ENCODE measurements around the gene CD8B. TPM values are rescaled to one million over a fixed set of nuclear protein-coding genes. Genes with fewer than 3 reads are reported as not detected.

Gene CD8B
- total RNA-seq, 2 donors from 2014 or later: 1.3 to 2.8 TPM

DNA sequence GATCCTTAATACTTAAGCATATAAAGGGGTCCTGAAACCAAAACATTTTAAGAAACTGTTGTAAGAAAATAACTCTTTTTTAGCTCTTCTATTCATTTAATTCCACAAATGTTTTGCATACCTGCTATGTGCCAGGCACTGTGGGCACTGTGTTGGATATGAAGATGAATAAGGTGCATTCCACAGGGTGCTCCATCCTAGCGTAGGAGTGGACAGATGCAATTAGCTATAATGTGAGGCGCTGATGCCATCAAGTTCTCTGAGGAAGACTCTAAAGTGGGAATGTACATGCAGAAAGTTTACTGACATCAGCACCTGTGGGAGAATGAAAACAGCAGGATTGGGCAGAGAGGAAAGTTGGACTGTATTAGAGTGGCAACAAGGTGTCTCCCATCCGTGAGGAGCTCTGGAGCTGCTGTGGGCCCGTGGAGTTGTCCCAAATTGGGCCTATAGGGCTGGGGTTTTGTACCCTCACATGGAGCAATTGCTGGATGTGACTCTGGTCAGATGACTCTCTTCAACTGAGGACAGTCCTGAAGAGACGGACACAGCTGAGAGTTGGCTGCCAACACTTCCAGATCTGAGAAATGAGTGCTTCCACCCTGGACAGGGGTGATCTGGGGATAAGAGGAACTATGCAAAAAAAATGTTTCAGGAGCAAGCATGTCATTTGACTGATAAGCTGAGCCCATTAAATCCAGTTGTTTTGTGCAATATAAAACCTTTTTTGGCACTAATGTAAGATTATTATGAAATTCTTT is 93.3 kb downstream of the CD8B start:
- no peak overlapping the region for H3K27ac Mint-ChIP-seq
- no peak for ATAC-seq
- peaks cover 5 to 18% of the 10 kb centered on the region in 2 donors for H3K36me3 Mint-ChIP-seq
- no peaks in the 10 kb centered on the region for H3K9me3 Mint-ChIP-seq
- DNase-seq (ENCODE audit: low spot score in 2 of 2): no peak

Other genes with a start within 250 kb of the CD8B start
- 10 to 100 TPM; 11.9 to 18.4 TPM for gene RNF103, start 238.0 kb downstream of the CD8B start, total RNA-seq
- gene RMND5A, start 141.6 kb downstream of the CD8B start, total RNA-seq: 10 to 100 TPM; 30.1 to 33.9 TPM
- 1 to 10 TPM in 1 of 2 donors, under 1 TPM in 1; 0.31 to 1.7 TPM for gene CD8A, start 71.0 kb downstream of the CD8B start, total RNA-seq
- gene RGPD1, start 80.2 kb upstream of the CD8B start, total RNA-seq: 1 to 10 TPM; 1.1 to 4.1 TPM
- gene PLGLB1, start 160.0 kb upstream of the CD8B start, total RNA-seq: 1 to 10 TPM in 1 of 2 donors, under 1 TPM in 1; 0.50 to 2.3 TPM